Measurements from ENCODE around the gene ARID3B.

ARID3B gene

GRCh38 chr15:74603789-74604705 is 63.0 kb downstream of the ARID3B start:
- no peak for DNase-seq
- no peak for ATAC-seq

DNA sequence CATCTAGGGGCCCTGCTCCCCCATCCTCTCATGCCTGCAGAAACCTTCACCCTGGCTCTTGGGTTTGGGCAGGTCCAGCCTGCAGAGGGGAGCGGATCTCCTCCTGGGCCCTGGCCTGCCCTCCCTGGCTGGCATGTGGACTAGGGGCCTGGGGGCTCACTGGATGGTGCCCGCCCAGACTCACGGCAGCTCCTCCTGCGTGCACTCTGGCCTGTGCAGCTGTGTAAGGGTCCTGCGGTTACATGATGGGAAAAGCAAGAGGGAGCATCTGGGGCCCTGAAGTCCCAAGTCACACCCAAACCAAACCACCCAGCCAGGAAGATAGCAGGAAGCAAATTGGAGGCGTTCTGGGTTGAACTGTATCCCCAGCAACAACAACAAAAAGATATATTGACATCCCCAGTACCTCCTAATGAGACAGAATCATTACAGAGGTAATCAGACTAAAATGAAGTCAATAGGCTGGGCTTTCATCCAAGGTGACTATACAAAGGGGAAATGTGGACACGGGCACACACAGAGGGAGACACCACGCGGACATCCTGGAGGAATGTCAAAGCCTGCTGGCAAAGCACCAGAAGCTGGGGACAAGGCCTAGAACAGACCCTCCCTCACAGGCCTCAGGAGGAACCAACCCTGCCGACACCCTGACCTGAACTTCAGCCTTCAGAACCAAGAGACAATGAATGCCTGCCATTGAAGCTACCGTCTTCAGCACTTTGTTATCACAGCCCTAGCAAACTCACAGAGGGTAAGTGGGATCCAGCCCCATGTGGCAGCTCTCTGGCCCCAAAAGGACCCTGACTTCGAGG is 64.2 kb downstream of the ARID3B start:
- ATAC-seq = no peak
- DNase-seq = no peak

- DNase-seq (no peak), ATAC-seq (no peak)
Measured at GRCh38 chr15:74605795-74606150, 64.8 kb downstream of the ARID3B start.

GRCh38 chr15:74608786-74609185 is 67.8 kb downstream of the ARID3B start:
- ATAC-seq = no peak
- DNase-seq = no peak

DNA sequence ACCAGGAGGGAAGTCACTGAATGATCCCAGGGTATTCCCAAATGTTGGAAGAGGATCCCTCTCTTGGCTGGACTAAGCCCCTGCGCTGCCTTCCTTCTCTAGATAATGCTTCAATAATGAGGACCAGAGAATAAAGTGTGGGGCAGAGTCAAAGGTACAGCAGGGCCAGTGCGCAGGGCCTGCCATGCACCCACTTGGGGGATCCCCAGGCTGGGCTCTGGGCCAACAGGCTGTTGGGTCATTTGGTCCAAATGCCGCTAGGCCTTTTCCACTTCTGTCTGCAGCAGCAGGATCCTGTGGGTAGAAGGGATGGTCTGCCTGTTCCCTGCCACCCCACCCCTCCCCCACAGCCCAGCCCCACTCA is 68.9 kb downstream of the ARID3B start:
- DNase-seq (no peak), ATAC-seq (no peak)

DNA sequence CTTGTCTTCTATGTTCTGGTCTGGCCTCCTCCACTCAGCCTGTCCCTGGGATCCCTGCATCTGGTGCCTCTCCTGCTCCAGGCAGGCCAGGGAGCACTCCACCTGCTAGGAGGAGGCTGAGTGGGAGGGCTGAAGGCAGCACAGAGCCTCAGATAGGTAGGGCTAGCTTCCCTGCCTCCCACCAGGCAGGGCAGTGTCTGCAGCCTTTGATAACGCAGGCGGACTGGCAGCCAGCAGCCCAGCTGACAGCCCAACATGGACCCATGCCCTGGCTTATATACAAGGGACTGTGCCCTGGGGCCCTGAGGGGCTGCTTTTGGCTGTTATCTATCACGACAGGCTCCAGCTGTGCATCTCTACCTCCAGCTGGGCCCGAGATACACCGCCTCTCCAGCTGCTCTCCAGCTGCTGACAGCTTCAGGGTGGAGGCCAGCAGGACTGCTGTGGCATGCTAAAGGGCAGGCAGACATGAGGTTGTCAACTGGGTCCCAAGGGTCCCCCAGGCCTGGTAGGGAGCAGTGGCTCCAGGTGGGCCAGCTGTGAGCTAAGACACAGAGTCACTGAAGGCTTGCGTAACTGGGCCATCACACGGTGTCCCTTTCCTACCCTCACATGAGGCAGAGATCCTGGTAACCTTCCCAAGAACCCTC is 69.4 kb downstream of the ARID3B start:
- DNase-seq = no peak
- no peak for ATAC-seq

- ATAC-seq (no peak), DNase-seq (no peak)
Measured at GRCh38 chr15:74611341-74611740, 70.3 kb downstream of the ARID3B start.

DNA sequence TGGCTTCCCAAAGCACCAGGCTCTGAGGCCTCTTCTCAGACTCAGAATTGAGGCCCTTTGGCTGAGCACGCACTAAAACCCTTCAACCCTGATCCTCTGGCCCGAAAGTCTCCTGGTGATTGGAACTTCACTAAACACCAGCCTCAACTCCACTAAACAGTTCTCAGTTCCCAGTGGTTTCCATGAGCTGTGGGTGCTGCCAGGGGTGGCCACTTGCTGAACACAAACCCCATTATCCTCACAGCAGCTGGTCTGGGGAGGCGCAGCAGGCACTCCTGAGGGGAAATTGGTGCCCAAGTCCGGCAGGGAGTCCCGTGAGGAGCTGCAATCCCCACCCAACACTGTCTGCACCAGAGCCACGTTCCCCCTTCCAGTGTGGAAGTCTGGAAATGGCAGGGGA is 70.8 kb downstream of the ARID3B start:
- no peak for DNase-seq

DNA sequence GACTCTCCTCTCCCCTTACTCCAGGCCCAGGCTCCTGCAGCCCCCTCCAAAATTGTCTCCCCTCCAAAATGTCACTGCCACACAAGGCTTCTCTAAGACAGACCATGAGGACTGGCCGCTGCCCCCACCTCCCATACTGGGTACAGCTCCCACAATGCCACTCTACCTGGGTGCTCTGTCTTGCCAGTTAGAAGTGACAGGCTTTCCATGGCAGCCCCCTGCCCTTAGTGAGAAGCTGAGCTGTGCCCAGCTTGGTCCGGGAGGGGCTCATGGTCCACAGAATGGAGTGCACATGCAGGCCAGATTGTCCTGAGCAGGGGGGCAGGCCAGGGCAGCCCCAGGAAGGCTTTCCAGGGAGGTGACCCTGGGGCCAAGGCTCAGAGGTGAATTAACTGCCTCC is 71.7 kb downstream of the ARID3B start:
- DNase-seq (no peak), ATAC-seq (no peak)

More for the DNA sequence above, 70.8 kb downstream of the ARID3B start:
- no peak for ATAC-seq

- no peak for DNase-seq
- ATAC-seq = no peak
Measured at GRCh38 chr15:74613089-74613952, 72.3 kb downstream of the ARID3B start.

DNA sequence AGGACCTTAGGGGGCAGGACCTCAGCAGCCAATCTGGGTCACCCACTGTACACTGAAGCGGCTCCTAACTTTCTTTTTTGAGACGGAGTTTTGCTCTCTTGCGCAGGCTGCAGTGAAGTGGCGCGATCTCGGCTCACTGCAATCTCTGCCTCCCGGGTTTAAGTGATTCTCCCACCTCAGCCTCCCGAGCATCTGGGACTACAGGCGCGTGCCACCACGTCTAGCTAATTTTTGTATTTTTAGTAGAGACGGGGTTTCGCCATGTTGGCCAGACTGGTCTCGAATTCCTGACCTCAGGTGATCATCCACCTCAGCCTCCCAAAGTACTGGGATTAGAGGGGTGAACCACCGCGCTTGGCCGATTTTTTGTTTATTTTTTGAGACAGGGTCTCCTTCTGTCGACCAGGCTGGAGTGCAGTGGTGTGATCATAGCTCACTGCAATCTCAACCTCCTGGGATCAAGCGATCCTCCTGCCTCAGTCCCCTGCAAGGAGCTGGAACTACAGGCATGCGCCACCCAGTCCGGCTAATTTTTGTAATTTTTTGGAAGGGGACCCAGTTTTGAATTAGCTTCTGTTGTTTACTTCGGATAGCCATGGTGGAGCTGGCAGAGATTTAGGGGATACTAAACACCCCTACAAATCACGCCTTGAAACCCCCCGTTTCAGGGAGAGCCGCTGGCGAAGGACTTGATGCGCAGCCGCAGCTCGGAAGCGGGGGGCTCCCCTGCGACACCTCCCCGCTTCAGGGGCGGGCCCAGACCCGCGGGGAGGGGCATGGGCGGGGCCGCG is 73.1 kb downstream of the ARID3B start:
- ATAC-seq = no peak
- DNase-seq = no peak

DNA sequence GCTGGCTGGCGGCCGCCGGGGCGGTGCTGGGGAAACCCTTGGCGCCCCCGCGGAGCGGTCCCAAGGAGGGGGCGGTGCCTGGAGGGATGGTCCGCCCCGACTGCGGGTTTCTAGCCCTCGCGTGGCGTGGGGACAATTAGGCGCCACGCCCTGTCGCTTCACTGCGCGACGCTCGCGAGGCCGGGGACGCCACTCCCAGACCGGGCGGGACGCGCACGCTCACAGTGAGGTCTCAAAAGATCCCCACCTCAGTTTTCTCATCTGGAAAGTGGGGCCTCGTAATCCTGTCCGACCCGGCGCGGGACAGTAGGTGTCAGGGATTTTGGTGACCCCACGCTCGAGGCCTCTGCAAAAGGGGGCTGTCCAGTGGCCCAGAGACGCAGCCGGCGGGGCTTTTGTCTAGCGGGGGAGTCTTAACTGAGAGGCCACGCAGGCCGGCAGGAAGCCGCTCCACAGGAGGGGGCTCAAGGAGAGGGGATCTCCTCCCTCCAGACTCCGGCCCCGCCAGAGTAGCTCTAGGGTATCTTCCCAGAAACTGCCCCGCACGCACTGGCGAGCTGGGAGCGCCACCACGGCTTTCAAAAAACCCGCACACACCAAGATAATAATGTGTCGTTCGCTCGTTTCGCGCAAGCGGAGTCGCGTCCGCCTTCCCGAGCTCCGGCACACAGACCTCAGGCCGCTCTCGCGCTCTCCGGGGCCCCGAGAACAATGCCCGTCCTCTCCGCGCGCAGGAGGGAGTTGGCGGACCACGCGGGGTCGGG is 73.9 kb downstream of the ARID3B start:
- peak; percentile 66 for ATAC-seq
- peak; percentile 93 for DNase-seq

DNA sequence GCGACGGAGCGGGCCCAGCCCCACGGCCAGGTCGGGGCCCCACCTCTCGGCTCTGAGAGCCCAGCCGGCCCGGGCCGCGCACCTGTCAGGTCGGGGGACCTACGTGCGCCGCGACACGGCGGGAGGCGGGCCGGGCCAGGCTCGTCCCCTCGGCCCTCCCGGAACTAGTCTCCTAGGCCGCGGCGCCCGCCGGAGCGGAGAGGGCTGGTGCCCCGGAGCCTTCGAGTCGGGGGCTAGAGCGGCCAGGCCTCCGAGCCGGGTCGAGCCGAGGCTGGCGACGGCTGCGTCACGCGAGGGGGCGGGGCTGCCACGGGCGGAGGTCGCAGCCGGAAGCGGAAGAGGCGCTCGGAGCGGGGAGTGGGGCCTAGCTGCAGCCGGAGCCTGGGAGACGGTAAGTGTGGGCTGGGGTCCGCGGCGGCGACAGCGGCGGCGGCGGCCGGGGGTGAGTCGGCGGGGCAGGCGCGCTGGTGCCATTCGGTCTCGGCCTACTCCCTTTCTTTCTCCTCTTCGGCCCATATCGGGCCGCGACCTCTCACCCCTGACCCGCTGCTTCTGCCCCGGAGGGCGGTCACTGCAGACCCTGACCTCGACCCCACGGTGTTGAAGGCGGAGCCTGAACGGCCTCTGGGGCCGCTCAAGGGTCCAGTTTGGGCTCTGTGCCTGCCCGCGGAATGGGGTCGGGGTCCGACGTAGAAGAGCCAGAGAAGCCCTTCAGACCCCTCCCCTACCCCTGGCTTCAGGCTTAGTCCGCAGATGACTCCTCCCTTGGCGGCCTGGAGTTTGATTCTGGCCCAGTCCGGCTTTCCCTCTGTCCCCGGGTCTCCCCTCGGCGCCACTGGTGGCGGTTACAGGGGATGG is 74.7 kb downstream of the ARID3B start, which contains the start of gene CLK3:
Gene CLK3, plus strand, starts transcription at position 329 of the 858 bp plus-strand sequence. CDS start 3,361 bp downstream, outside the sequence.
- DNase-seq (peak; percentile 99), ATAC-seq (peak; percentile 92)

GRCh38 chr15:74616366-74616939 is 75.4 kb downstream of the ARID3B start:
- ATAC-seq = no peak
- peak; percentile 73 for DNase-seq

- DNase-seq (no peak), ATAC-seq (no peak)
Measured at GRCh38 chr15:74616996-74617395, 76.0 kb downstream of the ARID3B start.

- DNase-seq (no peak), ATAC-seq (no peak)
Measured at GRCh38 chr15:74618841-74619596, 78.0 kb downstream of the ARID3B start.

- DNase-seq (no peak), ATAC-seq (no peak)
Measured at GRCh38 chr15:74619916-74620635, 79.1 kb downstream of the ARID3B start.
